IPS-20b (cell line): ENCODE data around the gene VIM.
A peak's percentile ranks its signal among the peaks of the same experiment; 100 is the strongest.

ENCODE experiments used
- H3K27ac ChIP-seq: one replicate; pipeline ENCODE4 v1.5.1; 2013; ENCODE audit warnings: low read length
- H3K27me3 ChIP-seq: 2 replicates; pipeline ENCODE4 v1.6.1; 2013; ENCODE audit warnings: mild to moderate bottlenecking, low read length, inconsistent platforms; ENCODE audit not compliant: insufficient read depth
- H3K36me3 ChIP-seq: 2 replicates; pipeline ENCODE4 v1.6.1; 2013; ENCODE audit warnings: low read depth, mild to moderate bottlenecking, inconsistent platforms, low read length, moderate library complexity; ENCODE audit not compliant: insufficient read depth
- H3K4me1 ChIP-seq: 2 replicates; pipeline ENCODE4 v1.6.1; 2013; ENCODE audit warnings: mild to moderate bottlenecking, control low read depth, inconsistent platforms, low read length, moderate library complexity; ENCODE audit not compliant: insufficient read depth
- H3K4me3 ChIP-seq: 2 replicates; pipeline ENCODE4 v1.5.1; 2013; ENCODE audit warnings: mild to moderate bottlenecking, low read length, inconsistent platforms
- H3K9ac ChIP-seq: 2 replicates; pipeline ENCODE4 v1.6.1; 2013; ENCODE audit warnings: low read depth, mild to moderate bottlenecking, inconsistent platforms, low read length, moderate library complexity
- H3K9me3 ChIP-seq: 2 replicates; pipeline ENCODE4 v1.6.1; 2013; ENCODE audit warnings: mild to moderate bottlenecking, low read depth, low read length, inconsistent platforms; ENCODE audit not compliant: insufficient read depth

The VIM gene

GRCh38 chr10:17228091-17229015 lies at the start of gene VIM:
VIM (plus strand) TSS chr10:17228241; CDS start chr10:17229423, 1,182 bp downstream.
- Histone ChIP-seq H3K4me3 (peak within 1 kb of the TSS; percentile 90), H3K27ac (no peak within 1 kb of the TSS), H3K9ac (peak within 1 kb of the TSS; percentile 77; the same call in 1 of the 2 replicates), H3K9me3 (no peaks in the 10 kb centered on the region), H3K27me3 (peaks cover 37% of the 10 kb centered on the region), H3K4me1 (peaks cover 24% of the 10 kb centered on the region; the same call in 1 of the 2 replicates), H3K36me3 (peaks cover 28% of the 10 kb centered on the region)

GRCh38 chr10:17179002-17179401 lies 49.0 kb upstream of the VIM start:
- Histone ChIP-seq H3K4me1 (peaks cover 14% of the 10 kb centered on the region), H3K9ac (no peak overlapping the region), H3K27me3 (no peaks in the 10 kb centered on the region), H3K36me3 (no peaks in the 10 kb centered on the region), H3K27ac (no peak overlapping the region), H3K4me3 (no peak overlapping the region), H3K9me3 (no peaks in the 10 kb centered on the region)

GRCh38 chr10:17181110-17181509 lies 46.9 kb upstream of the VIM start:
- Histone ChIP-seq H3K4me1 (no peaks in the 10 kb centered on the region; the same call in 1 of the 2 replicates), H3K9ac (no peak overlapping the region), H3K36me3 (no peaks in the 10 kb centered on the region), H3K9me3 (no peaks in the 10 kb centered on the region), H3K27me3 (no peaks in the 10 kb centered on the region), H3K4me3 (no peak overlapping the region), H3K27ac (no peak overlapping the region)

GRCh38 chr10:17181751-17182150 lies 46.3 kb upstream of the VIM start:
- Histone ChIP-seq H3K27ac (no peak overlapping the region), H3K27me3 (no peaks in the 10 kb centered on the region), H3K4me1 (no peaks in the 10 kb centered on the region; the same call in 1 of the 2 replicates), H3K9me3 (no peaks in the 10 kb centered on the region), H3K9ac (no peak overlapping the region), H3K4me3 (no peak overlapping the region), H3K36me3 (no peaks in the 10 kb centered on the region)

GRCh38 chr10:17183110-17183509 lies 44.9 kb upstream of the VIM start:
- H3K36me3 ChIP-seq, result no peaks in the 10 kb centered on the region
- H3K27ac ChIP-seq, result no peak overlapping the region
- H3K4me3 ChIP-seq, result no peak overlapping the region
- no peaks in the 10 kb centered on the region; the same call in 1 of the 2 replicates for H3K4me1 ChIP-seq
- H3K27me3 ChIP-seq, result no peaks in the 10 kb centered on the region
- no peak overlapping the region for H3K9ac ChIP-seq
- no peaks in the 10 kb centered on the region for H3K9me3 ChIP-seq

GRCh38 chr10:17185873-17186272 lies 42.2 kb upstream of the VIM start:
- no peaks in the 10 kb centered on the region for H3K9me3 ChIP-seq
- H3K27me3 ChIP-seq, result no peaks in the 10 kb centered on the region
- H3K36me3 ChIP-seq, result no peaks in the 10 kb centered on the region
- H3K4me1 ChIP-seq, result no peaks in the 10 kb centered on the region; the same call in 1 of the 2 replicates
- no peak overlapping the region for H3K9ac ChIP-seq
- H3K27ac ChIP-seq, result no peak overlapping the region
- no peak overlapping the region for H3K4me3 ChIP-seq

- 0 out of 2 replicates have a peak, but pooled peaks cover 6% of the 10 kb centered on the region for H3K4me1 ChIP-seq
- H3K27ac ChIP-seq, result no peak overlapping the region
- no peaks in the 10 kb centered on the region for H3K27me3 ChIP-seq
- no peak overlapping the region for H3K4me3 ChIP-seq
- H3K9me3 ChIP-seq, result no peaks in the 10 kb centered on the region
- no peak overlapping the region for H3K9ac ChIP-seq
- no peaks in the 10 kb centered on the region for H3K36me3 ChIP-seq
These were observed 39.3 kb upstream of the VIM start for GRCh38 chr10:17188644-17189172.

- 0 out of 2 replicates have a peak, but pooled peaks cover 2% of the 10 kb centered on the region for H3K9me3 ChIP-seq
- H3K27me3 ChIP-seq, result no peaks in the 10 kb centered on the region
- no peak overlapping the region for H3K27ac ChIP-seq
- no peak overlapping the region for H3K9ac ChIP-seq
- H3K4me3 ChIP-seq, result no peak overlapping the region
- H3K36me3 ChIP-seq, result no peaks in the 10 kb centered on the region
- H3K4me1 ChIP-seq, result 0 out of 2 replicates have a peak, but pooled peaks cover 6% of the 10 kb centered on the region
These were observed 37.4 kb upstream of the VIM start for GRCh38 chr10:17190602-17191001.

GRCh38 chr10:17195083-17195482 lies 33.0 kb upstream of the VIM start:
- Histone ChIP-seq H3K36me3 (no peaks in the 10 kb centered on the region), H3K27ac (no peak overlapping the region), H3K9ac (no peak overlapping the region), H3K9me3 (0 out of 2 replicates have a peak, but pooled peaks cover 2% of the 10 kb centered on the region), H3K27me3 (no peaks in the 10 kb centered on the region), H3K4me1 (peaks cover 23% of the 10 kb centered on the region), H3K4me3 (no peak overlapping the region)

- H3K4me1 ChIP-seq, result peaks cover 28% of the 10 kb centered on the region
- H3K4me3 ChIP-seq, result no peak overlapping the region
- 0 out of 2 replicates have a peak, but pooled peaks cover 2% of the 10 kb centered on the region for H3K9me3 ChIP-seq
- no peak overlapping the region for H3K9ac ChIP-seq
- H3K36me3 ChIP-seq, result no peaks in the 10 kb centered on the region
- H3K27ac ChIP-seq, result no peak overlapping the region
- H3K27me3 ChIP-seq, result no peaks in the 10 kb centered on the region
These were observed 32.0 kb upstream of the VIM start for GRCh38 chr10:17196045-17196444.

- Histone ChIP-seq H3K27me3 (no peaks in the 10 kb centered on the region), H3K9ac (no peak overlapping the region), H3K4me1 (peaks cover 28% of the 10 kb centered on the region), H3K27ac (no peak overlapping the region), H3K36me3 (no peaks in the 10 kb centered on the region), H3K9me3 (0 out of 2 replicates have a peak, but pooled peaks cover 2% of the 10 kb centered on the region), H3K4me3 (no peak overlapping the region)
These were observed 31.5 kb upstream of the VIM start for GRCh38 chr10:17196573-17196972.
